B cell (primary cell): ENCODE results near the gene MAGEL2.

Source experiments
- CTCF ChIP-seq: fragments of 200-600 bp; IDR thresholded peaks from one replicate; pipeline ENCODE4 v1.8.0; 2022; ENCODE audit warnings: antibody characterized with exemption, mild to moderate bottlenecking
- EZH2 ChIP-seq: IDR thresholded peaks from 2 replicates; pipeline ENCODE4 v1.6.1; 2012; ENCODE audit warnings: borderline replicate concordance, low read depth, mild to moderate bottlenecking, moderate library complexity, low read length; ENCODE audit not compliant: insufficient read depth, poor library complexity, severe bottlenecking

DNA sequence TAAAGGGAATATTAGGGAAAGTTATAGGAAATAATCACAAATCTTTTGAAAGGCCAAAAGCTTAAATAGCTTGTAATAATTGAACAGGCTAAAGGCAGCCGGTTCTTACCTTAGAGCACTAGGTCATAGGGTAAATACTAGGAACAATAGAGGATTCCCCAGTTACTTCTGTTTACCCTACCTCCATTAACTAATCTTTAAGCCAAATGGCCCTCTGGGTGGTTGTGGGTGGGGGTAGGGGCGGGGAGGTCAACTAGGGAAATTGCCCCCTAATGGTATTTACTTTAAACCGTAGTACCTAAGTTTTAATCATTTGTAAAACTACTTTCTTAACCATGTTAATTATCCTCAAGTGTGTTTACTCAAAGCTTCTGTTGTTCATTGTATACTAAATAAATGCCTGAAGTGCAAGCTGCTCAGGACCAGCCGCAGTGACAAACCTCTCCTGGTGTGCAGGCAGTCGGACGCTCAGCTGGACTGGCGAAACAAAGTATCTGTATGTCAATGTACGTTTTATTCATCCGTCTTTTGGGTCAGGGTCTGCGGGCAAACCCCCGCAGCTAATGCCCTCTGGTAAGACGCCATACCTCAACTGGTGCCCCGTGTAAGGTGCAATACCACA is 18.9 kb downstream of the MAGEL2 start:
- TF ChIP-seq CTCF (no peak), EZH2 (no peak)
